GM12875 (cell line): ENCODE measurements around the gene GPR171.

ENCODE experiments used
- H3K4me3 ChIP-seq: one replicate; pipeline ENCODE4 v1.5.1; 2011; ENCODE audit warnings: low read depth, low read length, control low read depth
- TF ChIP-seq, protein P1 (sequence below): IDR thresholded peaks from 2 replicates; pipeline ENCODE4 v1.5.1; 2011; ENCODE audit warnings: low read depth, mild to moderate bottlenecking, control low read depth, inconsistent platforms, low read length, moderate library complexity, borderline replicate concordance; ENCODE audit not compliant: insufficient read depth

The GPR171 gene

DNA sequence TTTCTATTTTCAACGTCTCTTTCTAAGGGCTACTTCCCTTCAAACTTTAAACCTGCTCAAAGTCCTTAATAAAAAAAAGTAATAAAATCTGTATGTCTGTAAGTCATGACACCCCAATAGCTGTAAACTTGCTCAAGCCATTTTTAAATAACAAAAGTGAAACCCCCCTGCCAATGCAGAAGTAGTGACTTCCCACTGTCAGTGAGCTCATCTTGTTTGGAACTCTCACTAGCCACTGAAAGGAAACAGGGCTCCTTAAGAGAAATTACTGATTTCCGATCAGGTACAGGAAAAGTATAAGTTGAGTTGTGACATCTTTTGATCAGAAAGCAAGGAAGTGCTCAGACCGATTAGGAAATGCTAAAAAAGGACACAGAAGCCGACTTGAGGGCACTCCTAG is 27.6 kb upstream of the GPR171 start:
- TF ChIP-seq, protein P1, sequence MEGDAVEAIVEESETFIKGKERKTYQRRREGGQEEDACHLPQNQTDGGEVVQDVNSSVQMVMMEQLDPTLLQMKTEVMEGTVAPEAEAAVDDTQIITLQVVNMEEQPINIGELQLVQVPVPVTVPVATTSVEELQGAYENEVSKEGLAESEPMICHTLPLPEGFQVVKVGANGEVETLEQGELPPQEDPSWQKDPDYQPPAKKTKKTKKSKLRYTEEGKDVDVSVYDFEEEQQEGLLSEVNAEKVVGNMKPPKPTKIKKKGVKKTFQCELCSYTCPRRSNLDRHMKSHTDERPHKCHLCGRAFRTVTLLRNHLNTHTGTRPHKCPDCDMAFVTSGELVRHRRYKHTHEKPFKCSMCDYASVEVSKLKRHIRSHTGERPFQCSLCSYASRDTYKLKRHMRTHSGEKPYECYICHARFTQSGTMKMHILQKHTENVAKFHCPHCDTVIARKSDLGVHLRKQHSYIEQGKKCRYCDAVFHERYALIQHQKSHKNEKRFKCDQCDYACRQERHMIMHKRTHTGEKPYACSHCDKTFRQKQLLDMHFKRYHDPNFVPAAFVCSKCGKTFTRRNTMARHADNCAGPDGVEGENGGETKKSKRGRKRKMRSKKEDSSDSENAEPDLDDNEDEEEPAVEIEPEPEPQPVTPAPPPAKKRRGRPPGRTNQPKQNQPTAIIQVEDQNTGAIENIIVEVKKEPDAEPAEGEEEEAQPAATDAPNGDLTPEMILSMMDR: no peak

DNA sequence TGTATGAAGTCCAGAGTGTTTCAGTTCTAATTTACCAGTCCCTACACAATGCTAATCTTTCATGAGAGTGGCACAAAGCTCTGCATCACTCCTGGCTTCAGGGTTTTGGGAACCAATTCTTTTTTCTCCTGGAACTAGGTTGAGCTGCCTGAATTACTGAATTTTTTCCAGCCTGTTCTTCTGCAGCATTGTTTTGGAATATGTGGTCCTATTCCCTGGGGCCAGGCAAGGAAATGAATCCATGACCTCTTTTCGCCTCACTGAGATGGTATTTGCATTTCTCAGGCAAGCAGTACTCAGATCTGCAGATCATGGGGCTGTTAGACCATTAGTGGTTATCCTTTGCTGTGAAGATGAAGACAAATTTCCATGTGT is 25.6 kb upstream of the GPR171 start:
- TF ChIP-seq, protein P1: no peak
- no peak overlapping the region for H3K4me3 ChIP-seq

More for the DNA sequence above, 27.6 kb upstream of the GPR171 start:
- H3K4me3 ChIP-seq: no peak overlapping the region

DNA sequence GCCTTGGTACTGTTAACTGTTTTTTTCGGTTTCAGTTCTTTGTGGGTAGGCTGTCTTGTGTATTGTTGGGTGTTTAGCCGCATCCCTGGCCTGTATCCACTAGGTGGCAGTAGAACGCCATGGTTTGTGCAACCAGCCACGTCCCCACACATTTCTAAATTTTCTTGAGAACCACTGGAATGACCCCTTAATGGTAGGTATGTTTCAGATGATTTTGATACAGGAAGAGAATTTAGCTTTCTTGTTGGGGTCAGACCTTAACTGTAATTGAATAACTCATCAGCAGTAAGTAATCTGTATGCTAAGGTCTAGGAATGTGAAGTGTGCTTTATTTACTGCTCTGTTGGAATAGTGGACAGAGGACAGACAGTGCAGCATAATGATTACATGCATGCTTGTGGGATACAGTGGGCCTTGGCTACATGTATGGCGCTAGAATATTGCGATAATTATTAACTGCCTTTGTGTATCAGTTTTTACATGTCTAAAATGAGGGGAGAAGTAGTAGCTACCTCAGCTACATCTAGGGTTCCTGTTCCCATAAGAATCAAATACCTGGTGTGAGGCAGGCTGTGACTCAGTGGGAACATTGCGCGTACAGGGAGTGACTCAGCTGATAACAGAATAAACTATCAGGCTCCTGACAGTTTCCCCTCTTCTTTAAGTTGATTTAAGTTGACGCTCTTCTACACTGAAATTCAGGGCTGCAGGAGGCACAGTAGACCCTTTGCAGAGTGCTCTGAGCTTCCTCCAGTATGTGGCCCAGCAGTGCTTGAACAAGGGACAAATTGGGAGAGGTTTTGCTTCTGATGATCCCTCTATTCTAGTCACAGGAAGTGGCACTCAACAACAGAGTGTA is 25.0 kb upstream of the GPR171 start:
- no peak overlapping the region for H3K4me3 ChIP-seq
- TF ChIP-seq, protein P1: peak; percentile 72

DNA sequence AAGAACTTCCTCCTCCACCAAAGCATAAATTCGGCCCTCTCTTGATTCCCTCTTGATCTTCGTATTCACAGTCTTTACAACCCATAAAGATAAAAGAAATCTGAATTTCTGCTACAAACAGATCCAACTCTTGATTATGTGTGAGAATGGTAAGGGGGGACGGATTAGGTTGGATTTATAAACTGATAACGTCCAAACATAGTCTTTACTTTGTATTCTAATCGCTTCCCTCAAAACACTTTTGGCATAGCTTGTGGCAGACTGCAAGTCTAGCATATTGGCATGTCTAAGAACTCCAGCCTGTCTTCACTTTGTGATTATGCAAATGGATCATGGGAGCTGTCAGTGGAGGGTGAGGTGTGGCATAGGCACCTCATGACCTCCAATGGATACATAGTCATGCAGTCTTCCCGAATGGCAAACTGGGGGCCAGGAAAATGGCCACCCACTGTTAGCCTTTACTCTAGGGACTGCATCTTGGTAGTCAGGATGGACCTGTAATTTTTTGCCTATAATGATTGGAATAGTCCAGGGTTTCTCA is 24.3 kb upstream of the GPR171 start:
- no peak overlapping the region for H3K4me3 ChIP-seq
- TF ChIP-seq, protein P1: no peak

DNA sequence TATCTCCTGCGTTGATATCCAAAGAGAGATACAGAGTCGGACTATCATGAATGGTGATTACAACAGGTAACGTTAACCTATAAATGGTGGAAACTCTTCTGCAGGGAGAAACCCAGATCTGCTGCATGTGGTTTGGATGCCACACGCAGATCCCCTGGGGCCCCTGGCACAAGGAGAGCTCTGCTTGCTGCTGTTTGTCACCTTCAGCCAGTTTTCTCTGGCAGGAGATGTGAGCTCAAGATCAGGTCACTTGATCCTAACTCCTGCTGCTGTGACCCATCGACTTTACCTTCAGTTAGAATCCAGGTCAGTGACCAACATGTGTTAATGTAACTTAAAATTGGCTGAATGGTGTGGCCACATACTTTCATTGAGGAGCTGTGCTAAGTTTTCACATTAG is 23.8 kb upstream of the GPR171 start:
- TF ChIP-seq, protein P1: no peak
- H3K4me3 ChIP-seq: no peak overlapping the region

DNA sequence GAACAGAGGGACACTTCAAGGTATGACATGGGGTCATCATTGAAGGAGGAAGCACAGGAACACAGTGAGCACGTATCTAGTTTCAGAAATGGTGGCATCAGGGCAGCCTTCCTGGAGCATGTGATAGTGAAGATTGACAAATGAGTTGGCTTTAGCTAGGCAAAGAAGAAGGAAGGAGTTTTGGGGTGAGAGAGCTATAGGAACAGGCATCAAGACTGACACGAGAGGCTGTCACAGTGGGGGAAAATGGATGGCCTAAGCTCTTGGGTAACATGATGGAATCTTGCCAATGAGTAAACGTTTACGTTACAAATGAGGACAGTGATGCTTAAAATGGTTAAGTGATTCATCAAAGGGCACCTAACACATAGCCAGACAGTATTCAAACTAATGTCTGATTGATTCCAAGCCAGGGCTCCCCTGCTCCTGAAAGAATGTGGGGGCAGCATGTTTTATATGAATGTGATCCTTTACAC is 23.1 kb upstream of the GPR171 start:
- no peak overlapping the region for H3K4me3 ChIP-seq
- TF ChIP-seq, protein P1: no peak
